ENCODE results near the gene CLTA.
"Not testable (repeated sequence)": the region's sequence is repeated elsewhere in the genome, so short reads cannot be mapped to it uniquely, and the experiment has no call there.

CLTA gene

GRCh38 chr9:36189976-36190375 is 745 bp upstream of the CLTA start:
- DNase-seq (ENCODE audit: low spot score), result peak; percentile 55

DNA sequence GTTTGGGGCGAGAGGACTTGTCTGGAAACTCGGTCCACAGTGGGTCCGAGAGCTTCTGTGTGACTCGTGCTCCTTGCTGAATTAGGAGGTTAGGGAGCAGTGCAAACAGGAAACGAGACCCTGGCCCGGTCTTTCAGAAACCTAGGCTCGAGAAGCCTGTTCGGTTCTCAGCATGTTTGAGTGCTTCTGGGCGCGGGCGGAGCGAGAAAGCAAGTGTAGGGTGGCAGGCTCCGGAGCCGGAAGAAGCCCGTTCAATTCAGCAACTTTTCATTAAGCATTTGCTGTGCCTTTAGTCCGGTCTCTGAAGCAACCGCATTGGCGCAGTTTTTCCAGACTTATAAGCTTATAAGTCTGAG is 547 bp downstream of the CLTA start:
- DNase-seq (ENCODE audit: low spot score), result peak; percentile 42

DNA sequence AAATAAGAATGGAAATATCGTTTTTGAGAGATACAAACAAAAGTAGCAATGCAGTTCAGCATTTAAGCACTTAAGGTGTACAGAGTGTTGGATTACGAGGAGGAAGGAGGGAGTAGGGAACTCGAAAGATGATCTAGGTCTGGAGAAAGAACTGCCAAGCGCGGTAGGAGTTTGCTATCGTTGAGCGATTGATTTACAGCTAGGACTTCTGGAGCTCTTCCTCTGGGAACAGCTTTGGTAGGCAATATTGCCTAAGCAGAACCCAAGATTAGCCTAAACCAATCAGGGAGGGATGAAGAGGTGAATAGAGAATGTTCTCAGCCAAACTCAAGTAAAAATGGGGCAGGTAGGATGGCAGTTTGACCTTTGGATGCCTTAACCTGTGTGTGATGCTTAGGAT is 965 bp downstream of the CLTA start:
- no peak for DNase-seq (ENCODE audit: low spot score)

DNA sequence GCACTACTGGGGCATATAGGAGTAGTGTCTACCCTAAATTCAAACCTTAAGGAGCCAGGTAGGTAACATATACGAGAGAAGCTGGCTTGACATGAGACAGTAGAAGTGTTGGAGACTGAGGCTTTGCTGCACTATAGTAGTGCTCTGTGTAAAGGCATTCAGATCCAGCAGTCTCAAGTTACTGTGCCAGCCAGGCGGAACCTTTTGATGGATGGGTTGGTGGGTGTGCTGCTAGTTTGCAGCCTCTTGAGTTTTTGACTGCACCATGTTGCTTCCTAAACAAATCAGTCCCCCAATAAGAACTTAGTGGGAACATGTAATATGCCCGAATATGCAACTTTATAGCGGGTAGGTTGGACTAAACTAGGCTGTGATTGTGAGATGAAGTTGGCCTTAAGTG is 1.5 kb downstream of the CLTA start:
- no peak for DNase-seq (ENCODE audit: low spot score)

DNA sequence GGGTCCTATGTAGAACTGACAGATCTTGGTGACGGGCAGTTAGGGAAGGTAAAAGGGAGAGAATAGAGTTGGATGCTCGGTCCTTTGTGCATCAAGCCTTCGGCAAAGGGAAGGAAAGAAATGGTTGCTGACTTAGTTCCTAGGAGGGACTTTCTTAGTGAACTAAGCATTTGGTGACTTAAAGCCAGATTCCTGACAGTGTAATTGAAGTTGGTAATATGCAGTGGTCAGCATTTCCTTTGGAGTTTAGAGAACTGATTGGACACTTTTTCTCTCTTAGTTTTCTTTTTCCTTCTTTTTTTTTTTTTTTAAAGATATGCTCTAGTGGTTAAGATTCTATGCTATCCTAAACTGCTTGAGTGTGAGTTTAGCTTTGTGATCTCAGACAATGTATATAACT is 2.3 kb downstream of the CLTA start:
- DNase-seq (ENCODE audit: low spot score), result no peak

- no peak for DNase-seq (ENCODE audit: low spot score)
These were observed 3.7 kb downstream of the CLTA start for GRCh38 chr9:36194326-36195000.

- DNase-seq (ENCODE audit: low spot score), result no peak
These were observed 14.3 kb downstream of the CLTA start for GRCh38 chr9:36204906-36205547.

- peak; percentile 53 for DNase-seq (ENCODE audit: low spot score)
These were observed 16.3 kb downstream of the CLTA start for GRCh38 chr9:36207016-36207415.

DNA sequence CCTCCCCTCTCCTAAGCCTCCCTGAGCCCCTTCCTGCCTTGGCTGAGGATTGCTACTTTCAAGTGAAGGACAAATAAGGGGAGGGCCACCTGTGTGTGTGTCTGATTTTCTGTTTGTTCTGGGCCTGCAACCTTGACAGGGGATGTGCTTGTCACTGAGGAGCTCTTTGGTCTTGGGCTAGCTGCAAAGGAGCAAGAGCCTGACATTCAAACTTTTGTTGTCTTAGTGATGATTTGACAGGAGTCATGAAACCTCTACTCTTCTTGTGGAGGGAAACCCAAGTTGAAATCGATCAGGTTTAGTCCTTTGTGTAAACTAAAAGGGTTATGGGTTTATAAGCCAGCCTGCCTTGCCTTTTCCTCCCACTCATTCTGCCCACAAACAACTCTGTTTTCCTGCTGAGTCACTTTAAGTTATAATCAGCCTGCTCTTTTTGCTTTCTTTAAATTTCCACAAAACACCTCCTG is 16.9 kb downstream of the CLTA start:
- no peak for DNase-seq (ENCODE audit: low spot score)

DNA sequence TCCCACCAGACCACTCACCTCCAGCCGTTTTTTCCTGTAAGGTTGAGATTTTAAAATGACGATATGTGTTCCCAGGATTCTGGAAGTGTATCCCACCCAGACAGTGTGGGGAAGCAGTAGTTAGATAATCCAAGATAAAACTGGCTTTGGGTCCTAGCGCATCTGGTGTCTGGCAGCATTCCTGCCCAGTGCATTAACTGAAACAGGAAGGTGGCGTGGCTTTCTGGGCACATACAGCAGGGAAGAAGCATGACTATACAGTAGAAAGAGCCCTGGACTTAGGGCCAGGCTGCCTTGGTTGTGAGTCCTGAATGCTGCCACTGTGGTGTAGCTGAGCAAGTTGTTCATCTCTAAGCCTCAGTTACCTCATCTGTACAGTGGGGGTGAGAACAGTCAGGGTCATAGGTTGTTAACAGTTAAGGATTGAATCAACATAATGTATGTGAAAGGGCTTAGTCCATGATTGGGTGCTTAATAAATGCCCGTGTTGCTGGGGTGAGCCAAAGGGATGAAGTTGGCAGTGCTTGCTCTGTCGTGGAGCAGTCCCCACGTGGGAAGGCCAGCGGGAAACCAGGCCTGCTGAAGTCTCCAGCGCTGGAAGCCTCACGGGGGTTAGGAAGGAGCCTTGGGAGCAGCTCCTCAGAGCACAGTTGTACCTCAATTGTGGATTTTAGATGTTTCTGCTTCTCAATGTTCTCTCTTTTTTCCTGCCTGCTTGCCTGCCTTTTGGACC is 18.0 kb downstream of the CLTA start:
- DNase-seq (ENCODE audit: low spot score), result no peak

- DNase-seq (ENCODE audit: low spot score), result no peak
These were observed 20.0 kb downstream of the CLTA start for GRCh38 chr9:36210722-36211121.

GRCh38 chr9:36211510-36211909 is 20.8 kb downstream of the CLTA start:
- DNase-seq (ENCODE audit: low spot score), result no peak

DNA sequence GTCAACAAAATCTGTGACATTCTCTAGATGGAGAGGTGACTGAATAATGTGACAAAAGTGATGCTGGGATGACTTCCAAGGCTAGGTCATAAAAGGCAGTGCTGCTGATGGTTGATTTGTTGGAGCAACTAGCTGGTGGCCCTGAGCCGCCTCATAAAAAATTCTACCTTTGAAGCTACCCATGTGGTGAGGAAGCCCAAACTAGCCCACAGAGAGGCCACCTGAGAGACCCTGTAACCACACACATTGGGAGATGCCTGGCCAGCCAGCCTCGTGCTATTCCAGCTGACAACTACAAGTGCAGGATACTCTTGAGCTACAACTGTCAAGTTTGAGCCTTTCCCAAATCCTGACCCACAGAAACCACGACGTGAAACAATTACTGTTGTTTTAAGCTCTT is 22.7 kb downstream of the CLTA start:
- no peak for DNase-seq (ENCODE audit: low spot score)

DNA sequence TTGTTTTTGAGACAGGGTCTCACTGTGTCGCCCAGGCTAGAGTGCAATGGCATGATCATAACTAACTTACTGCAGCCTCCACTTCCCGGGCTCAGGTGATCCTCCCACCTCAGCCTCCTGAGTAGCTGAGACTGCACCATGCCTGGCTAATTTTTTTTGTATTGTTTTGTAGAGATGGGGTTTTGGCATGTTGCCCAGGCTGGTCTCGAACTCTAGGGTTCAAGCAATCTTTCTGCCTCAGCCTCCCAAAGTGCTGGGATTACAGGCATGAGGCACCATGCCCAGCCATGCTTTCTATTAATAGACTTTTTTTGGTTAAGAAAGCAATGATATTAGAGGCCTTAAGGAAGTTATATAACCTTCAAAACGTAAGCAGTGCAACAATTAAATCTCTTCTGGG is 23.3 kb downstream of the CLTA start:
- DNase-seq (ENCODE audit: low spot score), result no peak

- no peak for DNase-seq (ENCODE audit: low spot score)
These were observed 23.9 kb downstream of the CLTA start for GRCh38 chr9:36214571-36214970.

GRCh38 chr9:36217256-36217968 is 26.7 kb downstream of the CLTA start:
- no peak for DNase-seq (ENCODE audit: low spot score)

DNA sequence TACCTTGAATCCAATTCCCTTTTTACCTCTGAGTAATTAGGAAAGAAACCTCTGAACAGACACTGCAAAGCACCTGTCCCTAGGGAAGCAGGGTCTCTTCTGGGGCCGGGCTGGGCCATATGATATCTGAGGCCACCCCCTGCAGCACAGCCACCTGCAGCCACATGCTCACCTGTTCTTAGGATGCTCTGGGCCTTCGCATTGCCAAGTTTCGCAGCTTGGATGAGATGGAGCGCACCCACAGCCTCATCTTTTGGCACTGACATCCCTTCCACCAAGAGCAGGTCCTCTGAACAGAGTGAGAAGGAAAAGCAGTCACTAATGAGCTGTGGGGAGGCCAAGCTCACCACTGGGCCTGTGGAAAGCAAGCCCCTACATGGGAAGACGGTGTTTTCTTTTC is 27.3 kb downstream of the CLTA start:
- DNase-seq (ENCODE audit: low spot score), result no peak

DNA sequence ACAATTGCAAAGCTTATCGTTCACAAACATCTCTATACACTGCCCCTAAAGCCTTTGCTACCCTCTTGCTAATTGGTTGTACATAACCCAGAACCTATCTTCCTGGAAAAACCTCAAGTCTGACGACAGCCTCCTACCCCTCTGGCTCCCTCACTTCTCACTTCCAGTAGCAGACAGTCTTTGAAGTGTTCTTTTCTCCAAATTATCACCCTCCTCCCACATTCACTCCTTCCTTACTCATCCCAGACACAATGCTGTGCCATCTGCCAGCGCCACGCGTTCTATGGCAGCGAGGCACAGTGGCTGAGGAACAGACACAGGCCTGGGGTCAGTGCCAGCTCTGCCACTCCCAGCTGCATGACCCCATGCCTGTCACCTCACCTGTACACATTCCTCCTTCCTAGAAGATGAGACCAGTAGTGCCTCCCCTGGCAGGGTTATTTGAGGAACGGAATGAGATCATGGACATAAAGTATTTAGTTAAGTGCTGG is 27.7 kb downstream of the CLTA start:
- no peak for DNase-seq (ENCODE audit: low spot score)

- no peak for DNase-seq (ENCODE audit: low spot score)
These were observed 30.9 kb downstream of the CLTA start for GRCh38 chr9:36221667-36222066.

GRCh38 chr9:36222449-36222848 is 31.7 kb downstream of the CLTA start:
- no peak for DNase-seq (ENCODE audit: low spot score)

GRCh38 chr9:36237230-36237629 is 46.5 kb downstream of the CLTA start:
- no peak for DNase-seq (ENCODE audit: low spot score)

DNA sequence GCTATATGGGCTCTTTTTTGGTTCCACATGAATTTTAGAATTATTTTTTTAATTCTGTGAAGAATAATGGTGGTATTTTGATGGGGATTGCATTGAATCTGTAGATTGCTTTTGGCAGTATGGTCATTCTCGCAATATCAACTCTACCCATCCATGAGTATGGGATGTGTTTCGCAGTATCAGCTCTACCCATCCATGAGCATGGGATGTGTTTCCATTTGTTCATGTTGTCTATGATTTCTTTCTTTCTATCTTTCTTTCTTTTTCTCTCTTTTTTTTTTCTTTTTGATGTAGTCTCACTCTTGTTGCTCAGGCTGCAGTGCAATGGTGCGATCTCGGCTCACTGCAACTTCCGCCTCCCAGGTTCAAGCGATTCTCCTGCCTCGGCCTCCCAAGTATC is 48.5 kb downstream of the CLTA start:
- not testable (repeated sequence) for DNase-seq (ENCODE audit: low spot score)

- DNase-seq (ENCODE audit: low spot score), result not testable (repeated sequence)
These were observed 49.0 kb downstream of the CLTA start for GRCh38 chr9:36239675-36240074.
